OCI-LY3 (cell line): ENCODE data around the gene CD58.

ENCODE experiments used
- EZH2phosphoT487 ChIP-seq: fragments of 200-600 bp; shearing (Covaris generic); IDR thresholded peaks from 2 replicates; pipeline ENCODE4 v1.6.1; 2018; ENCODE audit warnings: antibody characterized with exemption, mixed run types, low read depth
- TF ChIP-seq, protein P1 (sequence below): fragments of 200-600, 300-600 bp; sonication (generic); IDR thresholded peaks from 2 replicates; pipeline ENCODE4 v1.5.1; 2014; ENCODE audit warnings: antibody characterized with exemption, low read length, low read depth

DNA sequence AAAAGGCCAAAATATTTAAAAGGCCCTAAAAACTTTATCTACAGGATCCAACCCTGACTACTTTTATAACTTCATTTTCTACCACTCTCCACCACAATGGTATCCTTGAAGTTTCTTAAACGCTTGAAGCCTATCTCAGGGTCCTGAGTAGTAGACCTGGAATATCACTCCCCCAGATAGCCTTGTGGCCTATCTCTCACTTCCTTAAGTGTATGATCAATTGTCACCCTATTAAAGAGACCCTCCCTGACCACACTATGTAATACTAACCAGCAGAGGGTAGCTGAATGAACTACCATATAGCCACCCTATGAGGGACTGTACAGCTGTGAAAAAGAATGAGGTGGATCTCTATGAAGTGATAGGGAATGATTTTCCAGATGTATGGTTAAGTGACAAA is 5.6 kb downstream of the CD58 start:
- TF ChIP-seq, protein P1, sequence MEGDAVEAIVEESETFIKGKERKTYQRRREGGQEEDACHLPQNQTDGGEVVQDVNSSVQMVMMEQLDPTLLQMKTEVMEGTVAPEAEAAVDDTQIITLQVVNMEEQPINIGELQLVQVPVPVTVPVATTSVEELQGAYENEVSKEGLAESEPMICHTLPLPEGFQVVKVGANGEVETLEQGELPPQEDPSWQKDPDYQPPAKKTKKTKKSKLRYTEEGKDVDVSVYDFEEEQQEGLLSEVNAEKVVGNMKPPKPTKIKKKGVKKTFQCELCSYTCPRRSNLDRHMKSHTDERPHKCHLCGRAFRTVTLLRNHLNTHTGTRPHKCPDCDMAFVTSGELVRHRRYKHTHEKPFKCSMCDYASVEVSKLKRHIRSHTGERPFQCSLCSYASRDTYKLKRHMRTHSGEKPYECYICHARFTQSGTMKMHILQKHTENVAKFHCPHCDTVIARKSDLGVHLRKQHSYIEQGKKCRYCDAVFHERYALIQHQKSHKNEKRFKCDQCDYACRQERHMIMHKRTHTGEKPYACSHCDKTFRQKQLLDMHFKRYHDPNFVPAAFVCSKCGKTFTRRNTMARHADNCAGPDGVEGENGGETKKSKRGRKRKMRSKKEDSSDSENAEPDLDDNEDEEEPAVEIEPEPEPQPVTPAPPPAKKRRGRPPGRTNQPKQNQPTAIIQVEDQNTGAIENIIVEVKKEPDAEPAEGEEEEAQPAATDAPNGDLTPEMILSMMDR, result no peak
- TF ChIP-seq EZH2phosphoT487, result no peak
